ENCODE data around the gene SLC6A18.

- TF ChIP-seq DEAF1 (CRISPR knock-in tag; IDR thresholded peaks at IDR 0.05): no peak
- no peak for TF ChIP-seq POLR2AphosphoS5 (IDR thresholded peaks at IDR 0.05; ENCODE audit: control insufficient read depth, insufficient read depth, low read depth, low read length)
- TF ChIP-seq, protein P1, sequence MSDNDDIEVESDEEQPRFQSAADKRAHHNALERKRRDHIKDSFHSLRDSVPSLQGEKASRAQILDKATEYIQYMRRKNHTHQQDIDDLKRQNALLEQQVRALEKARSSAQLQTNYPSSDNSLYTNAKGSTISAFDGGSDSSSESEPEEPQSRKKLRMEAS (CRISPR knock-in tag; IDR thresholded peaks at IDR 0.05): no peak
- TF ChIP-seq POLR2A (conservative IDR thresholded peaks at IDR 0.05): no peak
- TF ChIP-seq GATA2 (CRISPR knock-in tag; IDR thresholded peaks at IDR 0.05): no peak
- TF ChIP-seq SMC3 (conservative IDR thresholded peaks at IDR 0.05; ENCODE audit: insufficient read depth, low read depth, low read length): no peak
- TF ChIP-seq ZNF175 (CRISPR knock-in tag; IDR thresholded peaks at IDR 0.05; ENCODE audit: low read depth): no peak
- TF ChIP-seq HDAC1 (IDR thresholded peaks at IDR 0.05): no peak
- no peak for TF ChIP-seq ZFP30 (CRISPR knock-in tag; IDR thresholded peaks at IDR 0.05; ENCODE audit: borderline replicate concordance)
Measured at GRCh38 chr5:1270933-1271914, 46.0 kb downstream of the SLC6A18 start.

Measured in K562 (cell line).